Naive thymus-derived CD4-positive, alpha-beta T cell (primary cell): Measurements from ENCODE around the gene ZDHHC14. TPM values are rescaled to one million over a fixed set of nuclear protein-coding genes. Genes with fewer than 3 reads are reported as not detected.

Experiments
- ATAC-seq: fragments of 150-1000 bp; cut with Tn5 transposase; 2 replicates; pipeline ENCODE4 v1.10.0; 2021; ENCODE audit warnings: mild to moderate bottlenecking, moderate library complexity
- CTCF ChIA-PET: fragments of 350-600 bp; sonication (Branson Sonifier 250); formaldehyde crosslinking; loops from one replicate; lab custom pipeline; 2021; ENCODE audit warnings: antibody characterized with exemption; lab: Charles Lee
- POLR2A ChIA-PET: fragments of 350-600 bp; sonication (Branson Sonifier 250); formaldehyde crosslinking; loops from one replicate; lab custom pipeline; 2021; ENCODE audit warnings: antibody characterized with exemption, inconsistent platforms; lab: Charles Lee
- DNase-seq, 9 donors: peaks; one replicate each; pipeline versions ENCODE4 v3.0.0 to v3.0.0-alpha.2; 2020 to 2022; ENCODE audit warnings: mixed read lengths in 1 of 9
- H3K27ac ChIP-seq: one replicate; pipeline ENCODE4 v1.7.0; 2013; ENCODE audit warnings: mild to moderate bottlenecking, low read depth, low read length, moderate library complexity
- H3K27me3 ChIP-seq, 2 donors: one replicate each; pipeline ENCODE4 v1.7.0; 2013; ENCODE audit warnings: low read length in 2 of 2, mild to moderate bottlenecking in 2 of 2, moderate library complexity in 2 of 2; ENCODE audit not compliant: control insufficient read depth in 2 of 2, insufficient read depth in 2 of 2
- H3K36me3 ChIP-seq, 3 experiments: 1 replicate in 2 of 3; 2 replicates in 1 of 3; pipeline ENCODE4 v1.7.0; 2013; ENCODE audit warnings: low read length in 3 of 3, mild to moderate bottlenecking in 3 of 3, moderate library complexity in 1 of 3; ENCODE audit not compliant: insufficient read depth in 3 of 3, control insufficient read depth in 2 of 3
- H3K4me1 ChIP-seq, 2 donors: one replicate each; pipeline ENCODE4 v1.7.0; 2013; ENCODE audit warnings: low read length in 2 of 2, mild to moderate bottlenecking in 2 of 2, moderate library complexity in 1 of 2; ENCODE audit not compliant: control insufficient read depth in 2 of 2, insufficient read depth in 2 of 2
- H3K4me3 ChIP-seq: 2 replicates; pipeline ENCODE4 v1.7.0; 2013; ENCODE audit warnings: mild to moderate bottlenecking, low read length
- H3K9me3 ChIP-seq, 3 experiments: 1 replicate in 2 of 3; 2 replicates in 1 of 3; pipeline ENCODE4 v1.7.0; 2013; ENCODE audit warnings: low read length in 3 of 3; ENCODE audit not compliant: control insufficient read depth in 2 of 3
- H3K27ac Mint-ChIP-seq, 9 donors: one replicate each; pipeline ENCODE4 v1.8.0; 2020 to 2022; ENCODE audit warnings: mixed read lengths in 9 of 9, mild to moderate bottlenecking in 8 of 9, moderate library complexity in 5 of 9, inconsistent platforms in 2 of 9
- H3K27me3 Mint-ChIP-seq, 5 donors: one replicate each; pipeline ENCODE4 v1.8.0; 2021 to 2022; ENCODE audit warnings: mixed read lengths in 5 of 5, mild to moderate bottlenecking in 1 of 5
- H3K36me3 Mint-ChIP-seq, 5 donors: one replicate each; pipeline ENCODE4 v1.8.0; 2020 to 2022; ENCODE audit warnings: mixed read lengths in 5 of 5, mild to moderate bottlenecking in 3 of 5, inconsistent platforms in 1 of 5
- H3K4me1 Mint-ChIP-seq, 7 donors: one replicate each; pipeline ENCODE4 v1.8.0; 2020 to 2022; ENCODE audit warnings: mixed read lengths in 7 of 7, mild to moderate bottlenecking in 3 of 7, inconsistent platforms in 1 of 7
- H3K4me3 Mint-ChIP-seq, 10 donors: one replicate each; pipeline ENCODE4 v1.8.0; 2020 to 2022; ENCODE audit warnings: mild to moderate bottlenecking in 10 of 10, mixed read lengths in 10 of 10, moderate library complexity in 6 of 10, inconsistent platforms in 2 of 10
- H3K9me3 Mint-ChIP-seq, 11 donors: one replicate each; pipeline ENCODE4 v1.8.0; 2020 to 2022; ENCODE audit warnings: mixed read lengths in 11 of 11, mild to moderate bottlenecking in 4 of 11, inconsistent platforms in 1 of 11, moderate library complexity in 1 of 11
- intact Hi-C, 2 donors: fragments of 100-400 bp; cut with micrococcal nuclease; formaldehyde crosslinking; loops; one replicate each; pipeline ENCODE4 v1.15.1; 2023
- polyA plus RNA-seq, 2 donors: library from polyadenylated mRNA; unstranded; fragments of 300-500 nt; fragmentation: Illumina TruSeq; gene quantifications; one replicate each; pipeline ENCODE4 v1.2.3, GENCODE V29; 2021
- total RNA-seq, 6 experiments: library from RNA in 5 of 6; stranded (reverse) in 5 of 6; gene quantifications; 1 replicate in 5 of 6; 2 replicates in 1 of 6; pipeline ENCODE4 v1.2.3 and lab custom pipeline; 2021 to 2026

Gene ZDHHC14
- total and polyA plus RNA-seq, 7 experiments from 2014 or later = 0.13 to 18.2 (median 0.95) TPM

- Mint-ChIP-seq H3K27ac (no peak overlapping the region), H3K4me3 (no peak overlapping the region), H3K4me1 (peaks cover 0 to 17% (median 4%) of the 10 kb centered on the region in 7 donors), H3K36me3 (peaks cover 1 to 51% (median 6%) of the 10 kb centered on the region in 5 donors), H3K27me3 (peaks cover 0 to 3% (median 0%) of the 10 kb centered on the region in 5 donors), H3K9me3 (peaks cover 2 to 26% (median 6%) of the 10 kb centered on the region in 11 donors)
- ATAC-seq (no peak), DNase-seq (no peak)
- POLR2A ChIA-PET = no interaction called here
- H3K9me3 ChIP-seq = no peaks in the 10 kb centered on the region
- no peaks in the 10 kb centered on the region for H3K27me3 ChIP-seq
- H3K4me3 ChIP-seq = no peak overlapping the region
- CTCF ChIA-PET = no interaction called here
- intact Hi-C loops = no loop called here
- H3K4me1 ChIP-seq = no peaks in the 10 kb centered on the region
- H3K27ac ChIP-seq = no peak overlapping the region
- no peaks in the 10 kb centered on the region for H3K36me3 ChIP-seq
Observed at GRCh38 chr6:157500022-157500421, 119.0 kb downstream of the ZDHHC14 start.

- Histone ChIP-seq H3K4me1 (no peaks in the 10 kb centered on the region), H3K27me3 (no peaks in the 10 kb centered on the region), H3K4me3 (no peak overlapping the region), H3K27ac (no peak overlapping the region), H3K36me3 (no peaks in the 10 kb centered on the region), H3K9me3 (peaks cover 0 to 8% (median 7%) of the 10 kb centered on the region in 3 experiments)
- CTCF ChIA-PET = no interaction called here
- intact Hi-C loops = no loop called here
- no peak for DNase-seq
- Mint-ChIP-seq H3K27me3 (no peaks in the 10 kb centered on the region), H3K9me3 (peaks cover 4 to 37% (median 20%) of the 10 kb centered on the region in 11 donors), H3K4me3 (no peak overlapping the region), H3K27ac (no peak overlapping the region), H3K36me3 (peaks cover 0 to 57% (median 15%) of the 10 kb centered on the region in 5 donors), H3K4me1 (peaks cover 0 to 7% (median 0%) of the 10 kb centered on the region in 7 donors)
- no peak for ATAC-seq
- POLR2A ChIA-PET = no interaction called here
Observed at GRCh38 chr6:157503018-157503747, 122.2 kb downstream of the ZDHHC14 start.

- Histone ChIP-seq H3K9me3 (peaks cover 0 to 8% (median 7%) of the 10 kb centered on the region in 3 experiments), H3K27ac (no peak overlapping the region), H3K27me3 (no peaks in the 10 kb centered on the region), H3K4me1 (peaks cover 0 to 3% of the 10 kb centered on the region in 2 donors), H3K36me3 (no peaks in the 10 kb centered on the region), H3K4me3 (no peak overlapping the region)
- intact Hi-C loops = no loop called here
- no peak for ATAC-seq
- no peak for DNase-seq
- H3K27ac Mint-ChIP-seq = no peak overlapping the region
- no peak overlapping the region for H3K4me3 Mint-ChIP-seq
- H3K36me3 Mint-ChIP-seq = peaks cover 0 to 56% (median 19%) of the 10 kb centered on the region in 5 donors
- no peaks in the 10 kb centered on the region for H3K27me3 Mint-ChIP-seq
- peaks cover 8 to 10% (median 10%) of the 10 kb centered on the region in 7 donors for H3K4me1 Mint-ChIP-seq
- peaks cover 4 to 34% (median 20%) of the 10 kb centered on the region in 11 donors for H3K9me3 Mint-ChIP-seq
- CTCF ChIA-PET = no interaction called here
- POLR2A ChIA-PET = interaction anchor here (1.1 kb wide), 1 partner anchor 50 kb away, joined by 3 read pairs; no protein-coding TSS in a partner anchor
Observed at GRCh38 chr6:157505912-157506491, 125.0 kb downstream of the ZDHHC14 start.

GRCh38 chr6:157510323-157511188 lies 129.6 kb downstream of the ZDHHC14 start:
- Histone ChIP-seq H3K4me1 (peaks cover 0 to 3% of the 10 kb centered on the region in 2 donors), H3K9me3 (peaks cover 0 to 7% (median 7%) of the 10 kb centered on the region in 3 experiments), H3K4me3 (peak overlapping the region; percentile 40), H3K27ac (no peak overlapping the region), H3K36me3 (no peaks in the 10 kb centered on the region), H3K27me3 (no peaks in the 10 kb centered on the region)
- H3K4me1 Mint-ChIP-seq = peaks cover 9 to 18% (median 11%) of the 10 kb centered on the region in 7 donors
- peak overlapping the region; percentile 20 to 81 (median 66) for H3K27ac Mint-ChIP-seq
- peak overlapping the region; percentile 68 to 86 (median 80) for H3K4me3 Mint-ChIP-seq
- H3K27me3 Mint-ChIP-seq = no peaks in the 10 kb centered on the region
- peaks cover 0 to 25% (median 13%) of the 10 kb centered on the region in 11 donors for H3K9me3 Mint-ChIP-seq
- peaks cover 0 to 35% (median 13%) of the 10 kb centered on the region in 5 donors for H3K36me3 Mint-ChIP-seq
- peak; percentile 34 for ATAC-seq
- CTCF ChIA-PET = no interaction called here
- POLR2A ChIA-PET = no interaction called here
- intact Hi-C loops = no loop called here
- peak in 4 of 9 donors; percentile 12 to 32 (median 19) for DNase-seq

GRCh38 chr6:157511682-157512381 lies 130.8 kb downstream of the ZDHHC14 start:
- Histone ChIP-seq H3K9me3 (no peaks in the 10 kb centered on the region), H3K36me3 (no peaks in the 10 kb centered on the region), H3K4me1 (peaks cover 0 to 3% of the 10 kb centered on the region in 2 donors), H3K4me3 (no peak overlapping the region), H3K27me3 (no peaks in the 10 kb centered on the region), H3K27ac (no peak overlapping the region)
- peaks cover 10 to 24% (median 11%) of the 10 kb centered on the region in 7 donors for H3K4me1 Mint-ChIP-seq
- peaks cover 0 to 29% (median 5%) of the 10 kb centered on the region in 5 donors for H3K36me3 Mint-ChIP-seq
- intact Hi-C loops = no loop called here
- ChIA-PET POLR2A (interaction anchor here (0.6 kb wide), 1 partner anchor 1441 kb away, joined by 4 read pairs; no protein-coding TSS in a partner anchor), CTCF (no interaction called here)
- H3K9me3 Mint-ChIP-seq = peaks cover 0 to 13% (median 2%) of the 10 kb centered on the region in 11 donors
- H3K27me3 Mint-ChIP-seq = no peaks in the 10 kb centered on the region
- ATAC-seq (no peak), DNase-seq (no peak)
- H3K4me3 Mint-ChIP-seq = peak overlapping the region in 1 of 10 donors; percentile 17
- peak overlapping the region in 1 of 9 donors; percentile 16 for H3K27ac Mint-ChIP-seq

- no peak overlapping the region for H3K4me3 Mint-ChIP-seq
- H3K27me3 ChIP-seq = no peaks in the 10 kb centered on the region
Observed at GRCh38 chr6:157512382-157512682, 131.3 kb downstream of the ZDHHC14 start.

More at GRCh38 chr6:157512382-157512682, 131.3 kb downstream of the ZDHHC14 start:
- Histone ChIP-seq H3K36me3 (no peaks in the 10 kb centered on the region), H3K27ac (no peak overlapping the region), H3K4me1 (peaks cover 0 to 3% of the 10 kb centered on the region in 2 donors), H3K4me3 (no peak overlapping the region), H3K9me3 (no peaks in the 10 kb centered on the region)
- Mint-ChIP-seq H3K27me3 (no peaks in the 10 kb centered on the region), H3K27ac (peak overlapping the region in 1 of 9 donors; percentile 16), H3K9me3 (peaks cover 0 to 11% (median 0%) of the 10 kb centered on the region in 11 donors), H3K4me1 (peaks cover 10 to 24% (median 11%) of the 10 kb centered on the region in 7 donors), H3K36me3 (peaks cover 0 to 27% (median 4%) of the 10 kb centered on the region in 5 donors)
- ChIA-PET CTCF (no interaction called here), POLR2A (interaction anchor here (1.3 kb wide), 1 partner anchor 59 kb away, joined by 3 read pairs; no protein-coding TSS in a partner anchor)
- intact Hi-C loops = no loop called here
- no peak for DNase-seq
- no peak for ATAC-seq
